ENCODE data around the gene EMID1.
"Not testable (repeated sequence)": the region's sequence is repeated elsewhere in the genome, so short reads cannot be mapped to it uniquely, and the experiment has no call there.

The EMID1 gene

GRCh38 chr22:29233277-29233877, 27.7 kb downstream of the EMID1 start:
- no peak for DNase-seq

GRCh38 chr22:29240481-29240880, 34.8 kb downstream of the EMID1 start:
- DNase-seq, result peak; percentile 50

GRCh38 chr22:29243874-29244446, 38.3 kb downstream of the EMID1 start:
- no peak for DNase-seq

GRCh38 chr22:29244785-29245625, 39.3 kb downstream of the EMID1 start:
- DNase-seq, result no peak

- DNase-seq, result peak; percentile 28
Measured at GRCh38 chr22:29245626-29246385, 40.1 kb downstream of the EMID1 start.

- not testable (repeated sequence) for DNase-seq
Measured at GRCh38 chr22:29247891-29248290, 42.2 kb downstream of the EMID1 start.

- no peak for DNase-seq
Measured at GRCh38 chr22:29251265-29251664, 45.6 kb downstream of the EMID1 start.

GRCh38 chr22:29251981-29252911, 46.5 kb downstream of the EMID1 start:
- no peak for DNase-seq

GRCh38 chr22:29253561-29254285, 48.0 kb downstream of the EMID1 start:
- DNase-seq, result no peak

GRCh38 chr22:29254286-29254660, 48.6 kb downstream of the EMID1 start:
- no peak for DNase-seq

GRCh38 chr22:29255064-29255621, 49.4 kb downstream of the EMID1 start:
- DNase-seq, result no peak

- DNase-seq, result no peak
Measured at GRCh38 chr22:29256606-29257325, 51.1 kb downstream of the EMID1 start.

- DNase-seq, result no peak
Measured at GRCh38 chr22:29257751-29258181, 52.1 kb downstream of the EMID1 start.

- DNase-seq, result no peak
Measured at GRCh38 chr22:29258407-29259252, 52.9 kb downstream of the EMID1 start.

GRCh38 chr22:29259253-29259899, 53.7 kb downstream of the EMID1 start:
- DNase-seq, result no peak

- no peak for DNase-seq
Measured at GRCh38 chr22:29260031-29260560, 54.4 kb downstream of the EMID1 start.

- no peak for DNase-seq
Measured at GRCh38 chr22:29260601-29261315, 55.1 kb downstream of the EMID1 start.

- no peak for DNase-seq
Measured at GRCh38 chr22:29263791-29264276, 58.1 kb downstream of the EMID1 start.

Data from NCI-H1105 (cell line).